NCI-H510A (cell line): ENCODE measurements around the gene SLC12A7.
"Not testable (repeated sequence)": the region's sequence is repeated elsewhere in the genome, so short reads cannot be mapped to it uniquely, and the experiment has no call there.

ENCODE experiments used
- DNase-seq: peaks from one replicate; lab custom pipeline; 2025; lab: John Stamatoyannopoulos, UW

Gene SLC12A7

DNA sequence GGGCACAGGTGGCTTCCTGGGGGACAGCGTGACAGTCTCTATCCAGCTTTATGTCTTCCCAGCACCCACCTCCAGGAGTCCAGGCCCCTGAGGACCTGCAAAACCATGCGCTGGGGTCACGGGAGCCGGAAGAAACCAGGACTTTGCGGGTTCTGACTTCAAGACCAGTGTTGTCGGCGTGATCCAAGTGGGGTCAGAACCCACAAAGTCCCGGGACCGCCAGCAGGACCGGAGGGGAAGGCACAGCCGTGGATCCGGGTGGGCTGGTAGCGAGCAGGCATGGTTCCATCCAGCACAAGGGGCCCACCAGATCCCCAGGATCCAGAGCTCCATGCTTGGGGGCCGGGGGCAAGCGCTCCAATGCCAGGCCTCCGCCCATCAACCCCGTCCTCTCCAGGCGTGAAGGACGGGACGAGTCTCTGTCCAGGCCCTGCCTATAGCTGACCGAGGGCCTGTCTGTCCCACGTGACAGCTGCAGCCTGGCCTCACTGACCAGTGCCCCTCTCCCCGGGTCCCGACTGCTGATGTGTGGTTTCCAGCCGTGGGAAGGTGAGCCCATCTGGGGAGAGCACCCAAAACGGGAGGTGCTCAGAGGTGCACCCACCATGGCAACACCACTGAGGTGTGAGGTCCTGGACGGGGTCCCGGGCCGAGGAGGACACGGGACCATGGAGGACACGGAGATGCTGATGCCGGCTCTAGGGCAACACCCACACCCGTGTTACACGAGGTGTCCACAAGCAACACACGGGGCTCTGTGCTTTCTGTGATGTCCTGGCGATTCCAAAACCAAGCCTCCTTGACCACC is 48.9 kb downstream of the SLC12A7 start:
- DNase-seq, result no peak

DNA sequence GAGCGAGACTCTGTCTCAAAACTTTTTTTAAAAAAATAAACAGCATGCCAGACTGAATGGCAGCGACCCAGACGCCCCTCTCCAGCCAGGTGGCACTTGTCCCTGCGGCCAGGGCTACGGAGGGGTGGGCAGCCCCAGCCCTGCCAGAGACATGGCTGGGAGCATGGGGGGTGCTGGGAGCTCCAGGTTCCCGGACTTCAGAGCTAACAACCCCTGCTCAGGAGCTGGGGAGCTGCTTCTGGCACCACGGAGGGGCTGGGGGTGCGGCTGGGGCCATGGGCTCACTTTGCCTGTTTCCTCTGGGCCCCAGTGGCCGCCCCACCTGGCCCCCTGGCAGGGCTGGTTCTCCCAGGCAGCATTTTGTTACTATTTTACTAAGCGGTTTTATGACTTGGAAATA is 49.9 kb downstream of the SLC12A7 start:
- DNase-seq, result no peak

DNA sequence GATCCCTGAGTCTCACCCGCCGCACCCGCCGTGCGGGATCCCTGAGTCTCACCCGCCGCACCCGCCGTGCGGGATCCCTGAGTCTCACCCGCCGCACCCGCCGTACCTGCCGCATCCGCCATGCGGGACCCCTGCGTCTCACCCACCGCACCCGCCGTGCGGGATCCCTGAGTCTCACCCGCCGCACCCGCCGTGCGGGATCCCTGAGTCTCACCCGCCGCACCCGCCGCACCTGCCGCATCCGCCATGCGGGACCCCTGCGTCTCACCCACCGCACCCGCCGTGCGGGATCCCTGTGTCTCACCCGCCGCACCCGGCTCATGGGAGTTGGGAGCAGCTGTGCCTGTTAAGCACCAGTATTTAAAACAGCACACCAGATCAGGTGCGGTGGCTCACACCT is 50.6 kb downstream of the SLC12A7 start:
- DNase-seq, result not testable (repeated sequence)

DNA sequence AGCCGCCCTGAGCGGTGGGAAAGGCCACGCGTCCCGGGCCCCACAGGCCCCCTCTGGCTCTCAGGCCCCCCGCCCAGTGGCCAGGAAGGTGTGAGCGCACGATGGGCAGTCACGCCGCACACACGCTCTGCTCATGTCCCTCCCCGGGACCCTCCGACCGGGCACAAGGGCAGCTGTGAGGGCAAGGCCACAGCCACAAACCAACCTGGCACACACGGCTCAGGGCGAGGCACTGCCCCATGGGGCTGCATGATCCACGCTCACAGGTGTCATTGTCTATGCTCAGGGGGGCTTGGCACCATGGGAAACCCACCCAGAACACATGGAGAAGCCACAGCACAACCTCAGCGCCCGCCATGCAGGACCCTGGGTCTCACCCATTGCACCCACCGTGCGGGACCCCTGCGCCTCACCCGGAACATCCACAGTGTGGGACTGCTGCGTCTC is 51.3 kb downstream of the SLC12A7 start:
- no peak for DNase-seq

DNA sequence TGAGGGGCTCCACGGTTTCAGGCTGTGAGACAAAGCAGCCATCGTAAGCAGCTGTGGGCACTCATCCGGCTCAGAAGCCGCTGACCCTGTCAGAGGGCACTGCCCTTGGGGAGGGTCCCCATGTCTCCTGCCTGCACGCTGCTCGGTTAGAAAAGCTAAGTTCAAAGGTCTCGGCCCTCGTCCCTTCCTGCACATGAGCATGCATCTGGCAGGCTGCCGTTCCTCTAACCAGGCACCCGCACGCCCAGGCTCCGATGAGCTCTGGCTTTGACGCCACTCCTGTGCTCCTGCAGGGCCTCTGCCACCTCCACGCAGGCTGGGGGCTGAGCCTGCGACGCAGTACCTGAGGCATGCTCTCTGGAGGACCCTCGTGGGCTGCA is 52.0 kb downstream of the SLC12A7 start:
- no peak for DNase-seq

DNA sequence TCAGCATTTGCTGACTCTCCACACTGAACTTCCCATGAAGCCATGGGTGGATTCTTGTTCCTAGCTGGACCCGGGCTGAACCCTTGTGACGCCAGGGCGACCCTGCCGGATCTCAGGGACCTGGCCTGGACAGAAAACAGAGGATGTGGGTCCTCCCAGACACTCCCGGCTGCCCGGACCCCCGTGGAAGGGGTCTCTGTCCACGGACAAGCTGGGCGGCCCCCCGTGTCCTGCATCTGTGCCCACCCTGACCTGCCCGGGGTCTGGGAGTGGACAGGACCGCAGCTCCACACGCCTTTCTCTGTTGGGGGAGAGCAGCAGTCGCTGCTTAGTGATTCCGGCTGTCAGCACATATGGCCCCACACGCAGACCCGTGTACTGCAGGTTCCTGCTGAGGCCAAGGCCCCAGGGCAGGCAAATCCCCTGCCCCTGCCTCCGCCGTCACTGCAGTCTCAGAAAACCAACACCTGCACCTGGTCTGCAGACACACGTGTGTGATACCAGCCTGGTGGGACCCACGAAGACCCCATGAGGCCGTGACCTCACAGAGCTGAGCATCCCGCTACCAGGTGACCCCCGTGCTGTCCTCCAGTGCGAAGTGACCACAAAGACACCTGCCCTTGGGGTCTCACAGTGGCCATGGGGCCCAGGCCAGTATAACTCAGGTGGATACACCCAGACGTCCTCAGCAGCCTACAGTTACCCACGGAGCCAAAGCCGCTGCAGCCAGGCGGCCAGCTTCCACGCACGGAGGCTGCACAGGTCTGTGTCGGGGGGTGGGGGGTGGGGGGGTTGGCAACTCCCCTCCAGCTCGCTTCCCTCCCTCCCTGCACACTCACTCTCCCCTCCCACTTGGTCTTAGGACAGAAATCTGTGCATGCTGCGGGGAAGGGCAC is 52.6 kb downstream of the SLC12A7 start:
- DNase-seq, result no peak

DNA sequence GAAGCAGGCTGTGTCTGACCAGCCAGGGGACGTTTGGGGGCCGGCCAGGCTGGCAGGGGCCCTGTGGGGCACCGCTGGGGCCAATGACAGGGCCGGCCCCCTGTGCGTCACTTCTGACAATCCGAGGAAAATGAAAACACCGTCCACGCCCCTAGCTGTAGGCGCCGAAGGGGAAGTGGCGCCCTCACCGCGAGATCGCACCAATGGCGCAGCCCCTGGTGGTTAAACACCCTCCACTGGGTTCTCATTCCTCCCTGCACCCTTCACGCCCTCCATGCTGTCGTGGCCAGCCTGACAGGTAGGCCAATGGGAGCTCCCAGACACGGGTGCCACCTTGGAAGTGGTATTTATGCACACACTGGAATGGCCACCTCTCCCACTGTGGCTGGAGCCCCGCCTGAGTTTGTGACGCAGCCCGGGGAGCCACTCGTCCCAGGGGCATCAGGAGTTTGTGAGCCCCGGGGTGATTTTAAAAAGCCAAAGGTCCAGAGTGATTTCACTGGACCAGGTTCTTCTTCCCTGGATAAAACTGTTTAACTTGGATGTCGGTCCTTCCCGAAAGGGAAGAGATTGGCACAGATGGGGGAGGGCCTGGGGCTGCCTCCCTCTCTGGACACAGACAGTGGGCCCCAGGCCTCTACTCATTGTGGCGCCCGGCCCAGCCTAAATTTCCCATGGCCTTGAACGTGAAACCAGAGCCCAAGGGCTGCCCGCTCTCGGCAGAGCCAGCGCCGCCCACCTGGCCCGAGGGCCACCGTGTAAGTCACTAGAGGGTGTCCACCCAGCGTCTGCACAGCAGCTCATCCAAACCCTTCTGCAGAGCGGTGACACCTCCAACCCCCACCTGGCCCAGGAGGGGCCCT is 53.5 kb downstream of the SLC12A7 start:
- no peak for DNase-seq

DNA sequence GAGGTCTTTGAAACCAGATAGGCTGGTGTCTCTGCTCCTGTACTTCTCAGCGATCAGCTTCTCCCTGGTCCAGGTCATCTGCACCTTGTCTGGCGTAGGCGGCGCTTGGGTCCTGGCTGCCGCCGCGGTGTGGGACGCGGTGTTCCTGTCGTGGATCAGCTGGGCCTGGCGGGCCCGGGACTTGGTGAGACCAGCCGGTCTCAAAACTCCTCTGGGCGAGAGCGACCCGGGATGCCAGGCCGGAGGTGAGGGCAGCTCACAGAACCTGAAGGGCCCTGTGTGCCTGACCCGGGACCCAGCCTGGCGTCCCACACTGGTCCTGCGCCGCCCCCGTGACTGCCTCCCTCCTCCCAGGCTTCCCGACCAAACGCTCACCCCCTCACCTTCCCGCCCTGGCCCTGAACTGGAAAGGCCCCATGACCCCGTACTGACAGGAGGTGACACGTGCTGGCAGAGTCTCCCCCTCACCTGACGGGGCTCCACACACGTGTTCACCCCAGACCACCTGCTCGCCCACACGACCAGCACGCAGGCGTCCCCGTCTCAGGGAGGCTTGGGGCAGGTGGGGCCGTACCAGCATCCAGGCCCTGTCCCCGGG is 54.3 kb downstream of the SLC12A7 start:
- no peak for DNase-seq

DNA sequence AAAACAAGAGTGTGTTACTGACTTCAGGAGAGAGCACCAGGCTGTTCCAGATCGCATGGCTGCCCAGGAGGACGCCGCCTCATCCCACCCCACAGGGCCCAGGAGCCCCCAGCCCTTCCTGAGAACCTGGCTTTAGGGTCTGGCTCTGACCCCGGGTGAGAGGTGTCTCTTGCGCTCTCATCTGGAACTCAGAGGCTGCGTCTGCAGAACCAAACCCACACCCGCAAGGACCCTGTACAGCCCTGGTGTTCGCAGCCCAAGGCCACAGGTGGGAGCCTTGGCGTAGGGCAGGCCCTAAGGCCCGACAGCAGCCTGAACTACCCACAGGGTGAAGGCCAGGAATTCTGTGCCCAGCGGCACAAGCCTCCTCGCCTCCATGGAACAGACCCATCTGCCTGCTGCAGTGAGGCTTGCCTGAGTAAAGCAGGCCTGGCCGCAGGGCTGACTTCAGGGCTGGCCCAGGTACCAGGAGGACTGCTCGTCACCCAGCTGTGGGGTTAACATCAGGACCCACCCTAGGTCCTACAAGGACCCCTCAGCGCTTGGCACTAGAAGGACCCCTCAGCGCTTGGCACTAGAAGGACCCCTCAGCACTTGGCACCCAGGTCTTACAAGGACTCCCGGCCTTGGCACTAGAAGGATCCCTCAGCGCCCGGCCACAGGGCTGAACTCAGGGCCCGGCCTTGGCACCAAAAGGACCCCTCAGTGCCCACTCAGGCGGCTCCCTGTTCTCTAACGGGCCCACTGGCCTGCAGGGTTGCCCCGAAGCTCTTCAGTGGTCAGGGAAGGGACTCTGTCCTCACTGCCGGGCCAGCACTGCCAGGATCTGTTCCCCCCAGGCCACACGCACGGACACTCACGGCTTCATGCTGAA is 55.0 kb downstream of the SLC12A7 start:
- no peak for DNase-seq

DNA sequence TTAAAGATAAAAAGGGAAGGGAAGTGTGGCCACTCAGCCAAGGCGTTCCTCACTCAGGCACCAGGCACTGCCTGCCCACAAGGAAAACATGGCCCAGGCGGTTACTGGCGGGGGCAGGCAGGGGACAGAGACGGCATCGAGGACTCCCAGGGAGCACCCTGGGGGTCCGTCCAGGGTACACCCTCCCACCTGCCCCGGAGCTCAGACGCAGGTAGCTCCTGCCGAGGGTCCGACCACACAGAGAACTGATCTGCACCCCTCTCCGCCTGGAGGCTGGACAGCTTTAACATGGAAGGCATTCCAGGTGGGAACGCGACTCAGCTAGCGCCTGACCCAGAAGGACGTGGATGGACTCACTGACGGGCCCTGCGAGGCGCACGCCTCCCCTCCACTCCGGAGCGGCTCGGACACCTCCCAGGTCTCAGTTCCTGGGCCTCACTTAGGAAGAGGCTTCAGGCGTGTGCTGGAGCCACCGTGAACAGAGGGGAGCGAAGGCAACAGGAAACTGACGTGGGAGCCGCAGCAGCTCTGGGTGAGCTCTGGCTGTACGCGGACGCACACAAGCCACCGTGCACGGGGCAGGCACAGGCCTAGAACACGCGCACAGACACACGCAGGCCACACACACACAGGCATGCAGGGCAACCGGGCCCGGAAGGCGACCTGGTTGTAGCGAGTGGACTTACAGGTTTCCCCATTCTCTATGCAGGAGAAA is 55.8 kb downstream of the SLC12A7 start:
- DNase-seq, result no peak

DNA sequence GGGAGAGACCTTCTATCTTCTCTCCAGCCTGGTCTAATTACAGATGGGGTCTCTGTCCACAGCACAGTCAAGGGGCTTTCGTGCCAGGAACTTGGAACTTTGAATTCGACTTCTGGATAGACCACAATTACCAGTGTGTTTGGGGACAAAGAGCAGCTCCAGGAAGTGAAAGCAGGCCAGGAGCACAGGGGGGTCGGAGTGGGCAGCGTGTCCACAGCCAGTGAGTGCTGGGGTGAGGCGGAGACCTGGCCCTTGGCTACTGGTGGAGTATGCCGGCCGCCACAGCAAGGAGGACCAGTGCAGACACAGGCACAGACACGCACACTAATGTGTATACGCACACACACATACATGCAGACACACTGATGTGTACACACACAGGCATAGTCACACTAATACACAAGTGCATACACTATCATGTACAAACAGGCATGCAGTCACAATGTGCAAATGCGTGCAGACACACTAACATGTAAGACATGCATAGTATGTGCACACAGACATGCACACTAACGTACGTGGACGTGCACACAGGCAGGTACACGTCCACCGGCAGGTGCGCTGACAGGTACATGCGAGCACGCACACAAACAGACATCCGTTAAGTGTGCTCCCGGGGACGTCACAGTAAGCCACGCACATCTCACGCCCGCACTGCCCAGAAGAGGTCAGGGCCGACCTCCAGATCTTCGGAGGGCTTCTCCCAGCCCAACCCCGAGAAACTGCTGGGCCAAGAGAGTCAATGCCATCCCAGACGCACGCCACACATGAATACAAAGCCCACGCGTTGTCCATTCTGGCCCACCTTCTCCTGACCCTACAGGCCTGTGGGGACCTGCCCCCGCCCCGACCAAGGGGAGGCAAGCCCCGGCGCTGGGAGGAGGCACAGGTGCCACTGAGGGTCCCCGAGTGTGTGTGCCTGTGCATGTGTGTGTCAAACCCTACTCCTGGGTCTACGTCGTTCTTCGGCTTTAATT is 56.8 kb downstream of the SLC12A7 start:
- no peak for DNase-seq

DNA sequence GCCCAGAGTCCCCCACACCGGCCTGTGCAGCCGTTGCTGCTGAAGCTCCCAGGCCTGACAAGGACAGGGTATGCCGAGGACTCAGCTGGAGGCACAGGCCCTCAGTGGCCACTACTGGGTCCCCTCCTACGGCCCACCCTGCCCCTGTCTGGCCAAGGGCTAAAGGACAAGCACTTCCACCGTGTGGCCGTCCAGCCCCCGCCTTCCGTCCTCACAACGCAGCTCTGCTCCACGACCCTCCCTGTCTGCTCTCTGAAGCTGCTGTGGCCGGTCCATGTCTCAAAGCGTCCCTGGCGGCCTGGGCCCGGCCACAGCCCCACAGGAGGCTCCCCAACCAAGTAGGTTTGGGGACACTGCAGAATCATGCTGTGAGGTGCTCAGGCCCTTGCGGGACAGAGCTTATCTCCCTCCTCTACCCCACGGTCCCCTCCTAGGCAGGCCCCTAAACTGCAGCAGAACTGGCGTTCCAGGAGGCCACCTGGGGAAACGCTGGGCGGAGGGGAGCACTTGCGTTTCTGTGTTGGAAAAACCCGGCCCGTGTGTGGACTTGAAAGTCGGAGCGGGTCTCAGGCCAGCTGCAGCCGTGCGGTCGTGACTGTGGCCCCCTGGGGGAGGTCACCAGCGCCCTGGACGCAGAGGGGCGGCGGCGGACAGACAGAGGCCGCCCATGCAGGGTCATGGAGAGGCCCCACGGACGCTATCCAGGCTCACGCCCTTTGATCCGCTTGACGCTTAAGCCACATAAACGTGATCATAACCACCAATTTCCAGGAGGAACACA is 57.7 kb downstream of the SLC12A7 start:
- DNase-seq, result no peak

DNA sequence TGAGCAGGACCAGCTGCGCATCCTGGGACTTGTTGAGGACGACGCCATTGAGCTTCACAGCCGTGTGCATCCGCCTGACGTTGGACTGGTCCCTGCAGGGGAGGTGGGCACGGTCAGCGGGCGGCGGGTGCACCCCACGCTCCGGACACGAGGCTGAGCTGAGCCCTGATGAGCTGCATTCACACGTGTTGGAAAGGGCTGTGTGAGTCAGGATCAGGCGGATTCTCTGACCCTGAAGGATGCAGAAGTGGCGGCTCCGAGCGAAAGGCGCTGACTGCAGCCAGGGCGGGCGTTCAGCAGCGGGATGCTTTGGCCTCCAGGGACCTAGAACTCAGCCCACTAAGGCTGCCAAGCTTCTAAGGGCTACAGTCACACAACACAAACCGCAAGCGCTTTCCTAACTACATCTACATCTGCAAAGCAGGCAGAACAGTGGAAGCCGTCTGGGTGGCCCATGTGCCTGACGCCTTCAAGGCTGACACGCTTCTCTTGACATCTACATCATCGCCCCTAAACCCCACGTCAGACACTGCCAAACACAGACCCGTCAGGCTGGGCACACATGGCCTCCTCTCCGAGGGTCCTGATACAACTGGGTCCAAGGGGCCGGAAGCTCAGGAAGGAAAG is 58.4 kb downstream of the SLC12A7 start:
- DNase-seq, result no peak

DNA sequence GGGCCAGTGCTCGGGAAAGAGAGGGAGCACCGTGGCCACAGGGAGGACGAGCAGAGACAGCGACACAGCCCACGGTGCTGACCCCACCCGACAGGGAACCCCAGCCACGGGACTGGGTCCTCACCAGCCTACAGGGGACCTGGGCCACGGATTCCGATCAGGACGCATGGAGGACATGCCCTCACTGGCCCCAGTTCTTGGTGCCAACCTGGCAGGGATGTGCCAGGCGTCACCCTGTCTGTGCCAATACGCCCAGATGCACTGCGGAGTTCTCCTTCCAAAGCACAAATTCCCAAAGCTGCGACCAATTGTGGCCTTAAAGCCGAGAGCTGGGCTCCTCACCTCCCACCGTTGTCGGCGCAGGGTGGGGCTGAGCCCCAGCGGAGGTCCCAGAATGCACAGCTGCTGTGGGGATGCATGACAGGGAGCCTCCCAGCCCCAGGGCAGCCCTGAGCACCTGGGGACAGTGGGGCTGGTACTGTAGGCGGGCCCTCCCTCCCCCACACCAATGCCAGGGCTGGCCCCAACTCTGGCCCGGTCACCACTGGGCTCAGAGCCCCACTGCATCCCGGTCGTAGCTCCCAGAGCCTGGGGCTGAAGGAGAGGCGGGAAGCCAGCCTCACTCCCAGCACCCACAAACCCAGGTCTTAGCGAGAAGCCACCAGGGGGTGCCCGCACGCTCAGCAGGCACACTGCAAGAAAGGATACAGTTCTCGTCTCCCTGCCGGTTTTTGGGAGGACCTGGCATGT is 59.0 kb downstream of the SLC12A7 start:
- no peak for DNase-seq

DNA sequence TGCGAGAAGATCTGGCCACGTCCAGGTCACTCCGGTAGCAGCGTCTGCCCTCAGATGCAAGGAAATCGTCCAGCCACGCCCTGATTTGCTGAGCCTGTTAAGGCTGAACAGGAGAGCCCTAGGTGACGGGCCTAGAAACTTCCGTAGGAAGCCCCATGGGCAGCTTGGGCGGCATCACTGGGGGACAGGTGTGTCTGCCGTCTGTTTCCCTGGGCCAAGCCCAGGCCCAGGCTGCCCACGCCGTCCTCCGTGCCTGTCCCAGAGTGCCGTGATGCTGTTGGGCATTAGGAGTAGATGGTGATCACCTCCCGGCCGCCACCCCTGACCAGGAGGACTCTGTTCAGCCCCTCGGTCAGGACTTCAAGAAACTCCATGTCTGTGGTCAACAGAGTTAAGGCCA is 59.8 kb downstream of the SLC12A7 start:
- no peak for DNase-seq

DNA sequence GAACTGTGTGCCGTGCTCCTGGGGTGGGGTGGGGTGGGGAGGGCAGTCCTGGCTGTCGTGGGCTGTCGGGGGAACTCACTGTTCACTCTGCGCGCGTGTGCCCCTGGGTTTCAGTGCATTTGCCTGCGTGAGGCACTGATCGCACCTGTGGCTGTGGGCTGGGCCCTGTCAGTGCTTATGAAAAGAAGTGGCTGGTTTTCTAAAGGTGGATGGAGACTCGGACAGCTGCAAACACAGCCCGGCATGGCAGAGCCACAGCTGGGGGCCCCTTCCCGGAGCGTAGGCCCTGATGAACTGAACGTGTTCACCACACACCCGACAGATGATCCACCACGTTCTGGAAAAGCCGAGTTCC is 60.5 kb downstream of the SLC12A7 start:
- no peak for DNase-seq
